ENCODE measurements around the gene ZNF430.
"Not testable (repeated sequence)": the region's sequence is repeated elsewhere in the genome, so short reads cannot be mapped to it uniquely, and the experiment has no call there.

Gene ZNF430

DNA sequence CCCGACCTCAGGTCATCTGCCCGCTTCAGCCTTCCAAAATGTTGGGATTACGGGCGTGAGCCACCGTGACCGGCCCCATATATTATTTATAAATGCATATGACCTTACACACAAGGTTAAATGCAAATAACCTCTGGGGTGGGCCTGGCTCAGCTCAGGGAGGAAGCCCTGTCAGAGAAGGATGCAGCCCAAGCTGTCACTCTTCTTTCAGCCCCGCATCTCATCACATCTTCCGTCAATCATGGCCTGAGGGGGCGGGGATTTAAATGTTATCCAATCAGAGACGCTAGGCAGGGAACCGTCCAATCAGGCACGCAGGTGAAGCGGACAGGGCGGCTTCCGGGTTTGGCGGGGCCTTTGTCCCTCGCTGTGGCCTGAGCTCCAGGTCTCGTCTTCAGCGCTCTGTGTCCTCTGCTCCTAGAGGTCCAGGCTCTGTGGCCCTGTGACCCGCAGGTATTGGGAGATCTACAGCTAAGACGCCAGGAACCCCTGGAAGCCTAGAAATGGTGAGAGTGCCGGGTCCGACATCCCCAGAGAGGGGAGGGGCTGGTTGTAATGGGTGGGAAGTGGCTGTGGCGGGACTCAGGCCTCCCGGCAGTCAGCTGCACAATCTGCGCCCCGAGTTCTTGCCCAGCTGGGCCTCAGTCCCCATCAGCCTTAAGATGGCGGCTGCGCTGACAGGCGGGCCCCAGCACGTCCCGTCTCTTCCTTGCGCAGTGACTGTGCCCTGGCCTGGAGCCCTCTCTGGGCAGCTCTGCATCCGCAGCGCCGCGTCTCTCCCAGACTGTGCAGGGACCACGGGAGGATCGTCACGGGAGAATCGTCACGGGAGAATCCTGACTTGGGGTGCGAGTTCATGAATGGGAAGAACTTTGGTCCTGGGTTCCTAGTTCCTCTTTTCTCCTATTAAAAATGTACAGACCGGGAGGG is at the start of gene ZNF430:
TSS of gene ZNF430 (plus strand) at position 360 of the 930 bp plus-strand sequence. CDS start at position 504, 144 bp downstream.
- peak; percentile 91 to 93 for DNase-seq

GRCh38 chr19:20992788-20993187 is 27.7 kb upstream of the ZNF430 start:
- not testable (repeated sequence) for DNase-seq

GRCh38 chr19:20999731-21000352 is 20.6 kb upstream of the ZNF430 start:
- peak; percentile 76 to 81 for DNase-seq

DNA sequence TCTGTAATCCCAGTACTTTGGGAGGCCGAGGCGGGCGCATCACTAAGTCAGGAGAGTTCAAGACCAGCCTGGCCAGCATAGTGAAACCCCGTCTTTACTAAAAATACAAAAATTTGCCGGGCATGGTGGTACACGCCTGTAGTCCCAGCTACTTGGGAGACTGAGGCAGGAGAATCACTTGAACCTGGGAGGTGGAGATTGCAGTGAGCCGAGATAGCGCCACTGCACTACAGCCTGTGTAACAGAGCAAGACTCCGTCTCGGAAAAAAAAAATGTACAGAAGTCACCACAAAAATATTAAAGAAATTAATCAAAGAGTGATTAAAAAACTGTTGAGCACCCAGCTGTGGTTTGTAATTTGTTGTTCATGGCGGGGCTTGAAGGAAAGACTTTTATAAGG is 781 bp downstream of the ZNF430 start:
- DNase-seq, result not testable (repeated sequence)

DNA sequence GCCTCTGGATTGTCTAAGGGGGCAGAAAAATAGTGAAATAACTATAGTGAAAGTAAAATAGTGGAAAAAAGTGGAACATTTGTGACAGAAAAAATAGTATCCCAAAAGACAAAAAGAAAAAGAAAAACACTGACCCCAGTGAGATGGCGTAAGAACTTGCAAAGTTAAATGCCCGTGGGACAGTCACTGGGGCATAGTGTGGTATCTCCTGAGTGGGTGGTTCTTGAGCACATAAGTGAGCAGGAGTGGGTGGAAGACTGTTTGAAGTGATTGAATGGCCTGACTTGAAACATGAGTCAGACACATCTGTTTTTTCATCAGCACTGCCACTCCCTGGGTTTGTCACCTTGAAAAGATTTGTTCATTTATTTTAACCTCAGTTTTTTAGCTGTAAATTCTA is 2.5 kb downstream of the ZNF430 start:
- DNase-seq, result peak; percentile 46 to 49

DNA sequence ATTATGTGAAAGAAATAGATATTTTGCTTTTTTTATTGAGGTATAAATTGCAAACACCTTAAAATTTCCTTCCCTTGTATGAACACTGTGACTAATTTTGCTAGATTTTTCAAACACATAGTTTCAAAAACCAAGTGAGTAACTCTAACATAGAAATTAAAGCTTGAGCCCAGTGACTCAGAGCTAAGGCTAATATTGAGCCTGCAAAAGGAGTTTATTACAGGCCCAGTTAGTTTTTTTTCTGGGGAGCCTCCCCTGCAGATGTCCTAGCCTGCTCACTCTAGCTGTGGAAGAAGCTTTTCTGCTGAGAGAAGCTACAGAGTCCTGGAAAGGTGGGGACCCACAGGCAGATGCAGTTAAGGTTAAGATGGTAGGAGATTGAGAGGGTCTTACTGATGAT is 3.4 kb downstream of the ZNF430 start:
- no peak for DNase-seq

GRCh38 chr19:21028969-21029268 is 8.5 kb downstream of the ZNF430 start:
- no peak for DNase-seq

DNA sequence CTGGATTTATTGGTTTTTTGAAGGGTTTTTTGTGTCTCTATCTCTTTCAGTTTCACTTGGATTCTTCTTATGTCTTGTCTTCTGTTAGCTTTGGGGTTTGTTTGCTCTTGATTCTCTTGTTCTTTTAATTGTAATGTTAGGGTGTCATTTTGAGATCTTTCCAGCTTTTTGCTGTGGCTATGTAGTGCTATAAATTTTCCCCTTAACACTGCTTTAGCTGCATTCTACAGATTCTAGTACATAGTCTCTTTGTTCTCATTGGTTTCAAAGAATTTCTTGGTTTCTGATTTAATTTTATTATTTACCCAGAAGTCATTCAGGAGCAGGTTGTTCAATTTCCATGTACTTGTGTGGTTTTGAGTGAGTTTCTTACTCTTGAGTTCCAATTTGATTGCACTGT is 24.6 kb downstream of the ZNF430 start:
- no peak for DNase-seq

DNA sequence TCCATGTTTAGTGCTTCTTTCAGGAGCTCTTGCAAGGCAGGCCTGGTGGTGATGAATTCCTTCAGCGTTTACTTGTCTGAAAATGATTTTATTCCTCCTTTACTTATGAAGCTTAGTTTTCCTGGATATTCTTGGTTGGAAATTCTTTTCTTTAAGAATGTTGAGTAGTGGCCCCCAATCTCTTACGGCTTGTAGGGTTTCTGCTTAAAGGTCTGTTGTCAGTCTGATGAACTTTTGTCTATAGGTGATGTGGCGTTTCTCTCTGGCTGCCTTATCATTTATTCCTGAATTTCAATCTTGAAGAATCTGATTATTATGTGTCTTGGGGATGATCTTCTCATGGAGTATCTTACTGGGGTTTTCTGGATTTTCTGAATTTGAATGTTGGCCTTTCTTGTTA is 26.0 kb downstream of the ZNF430 start:
- no peak for DNase-seq

DNA sequence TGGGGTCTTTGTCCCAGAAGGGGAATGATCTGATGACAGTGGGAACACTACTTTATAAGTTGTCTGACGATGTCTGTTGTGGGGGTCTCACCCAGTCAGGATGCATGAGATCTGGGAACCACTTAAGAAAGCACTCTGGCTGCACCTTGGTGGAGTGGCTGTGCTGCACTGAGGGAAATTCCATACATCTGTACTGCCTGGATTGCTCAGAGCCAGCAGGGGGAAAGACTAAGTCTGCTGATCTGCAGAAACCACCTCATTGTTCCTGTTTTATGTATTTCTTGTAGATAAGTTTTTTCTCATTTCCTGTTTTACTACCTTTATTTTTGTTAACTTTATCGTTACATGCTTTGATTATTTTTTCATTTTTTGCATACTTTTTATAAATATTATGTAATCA is 27.3 kb downstream of the ZNF430 start:
- no peak for DNase-seq

- DNase-seq, result no peak
Measured at GRCh38 chr19:21052902-21053301, 32.4 kb downstream of the ZNF430 start.

GRCh38 chr19:21065336-21065735 is 44.9 kb downstream of the ZNF430 start:
- no peak for DNase-seq

GRCh38 chr19:21082011-21082975 is 61.8 kb downstream of the ZNF430 start, which contains the start of gene ZNF714:
ZNF714 (plus strand) TSS chr19:21082203; CDS start chr19:21098269, 16,066 bp downstream.
- peak; percentile 71 to 72 for DNase-seq

DNA sequence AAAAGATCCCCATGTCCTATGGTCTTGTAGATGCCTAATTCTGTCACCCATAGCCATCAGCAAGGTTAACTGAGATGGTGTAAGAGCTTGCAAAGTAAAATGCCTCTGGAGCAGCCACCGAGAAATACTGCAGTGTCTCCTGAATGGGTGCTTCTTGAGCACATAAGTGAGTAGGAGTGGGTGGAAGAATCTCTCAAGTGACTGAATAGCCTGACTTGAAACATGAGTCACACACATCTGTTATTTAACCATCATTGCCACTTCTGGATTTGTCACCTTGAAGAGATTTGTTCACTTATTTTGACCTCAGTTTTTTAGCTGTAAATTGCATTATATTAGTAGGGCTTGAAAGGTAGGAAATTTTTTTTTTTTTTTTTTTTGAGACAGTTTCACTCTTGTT is 63.9 kb downstream of the ZNF430 start:
- DNase-seq, result no peak

DNA sequence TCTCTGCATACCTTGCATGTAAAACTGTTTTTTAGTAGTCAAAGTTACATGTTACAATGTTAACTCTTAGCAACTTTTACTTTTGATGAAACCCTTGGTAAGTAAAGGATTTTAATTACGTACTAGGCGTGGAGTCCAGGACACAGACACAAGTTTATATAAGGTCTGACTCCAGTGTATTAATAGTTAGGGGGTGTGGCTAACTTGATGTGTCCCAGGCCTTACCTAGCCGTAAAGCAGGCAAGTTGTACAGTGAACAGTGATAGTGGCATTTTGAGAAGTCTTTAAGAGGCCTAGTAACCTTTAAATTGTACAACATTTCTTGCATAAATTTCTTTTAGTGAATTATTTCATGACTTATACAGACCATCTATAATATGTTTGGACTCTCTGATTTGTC is 67.4 kb downstream of the ZNF430 start:
- no peak for DNase-seq

GRCh38 chr19:21092109-21092508 is 71.7 kb downstream of the ZNF430 start:
- DNase-seq, result no peak

GRCh38 chr19:21094347-21095025 is 74.0 kb downstream of the ZNF430 start:
- no peak for DNase-seq

DNA sequence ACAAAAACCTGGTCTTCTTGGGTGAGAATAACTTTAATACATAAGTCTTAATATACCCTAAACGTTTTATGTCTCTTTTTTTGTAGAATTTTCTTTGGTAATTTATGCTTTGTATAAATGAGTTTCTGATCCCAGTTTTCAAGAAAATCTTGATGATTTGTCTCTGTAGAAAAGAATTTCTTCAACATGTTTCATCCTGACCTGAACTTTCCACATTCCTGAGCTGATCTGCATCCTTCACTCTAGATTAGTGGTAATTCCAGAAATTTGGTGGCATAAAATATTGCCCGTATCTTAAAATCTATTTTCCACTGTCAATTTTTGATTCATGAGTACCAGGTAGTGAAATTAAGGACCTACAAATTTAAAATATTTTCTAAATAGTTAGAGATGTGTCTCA is 77.8 kb downstream of the ZNF430 start:
- DNase-seq, result no peak

DNA sequence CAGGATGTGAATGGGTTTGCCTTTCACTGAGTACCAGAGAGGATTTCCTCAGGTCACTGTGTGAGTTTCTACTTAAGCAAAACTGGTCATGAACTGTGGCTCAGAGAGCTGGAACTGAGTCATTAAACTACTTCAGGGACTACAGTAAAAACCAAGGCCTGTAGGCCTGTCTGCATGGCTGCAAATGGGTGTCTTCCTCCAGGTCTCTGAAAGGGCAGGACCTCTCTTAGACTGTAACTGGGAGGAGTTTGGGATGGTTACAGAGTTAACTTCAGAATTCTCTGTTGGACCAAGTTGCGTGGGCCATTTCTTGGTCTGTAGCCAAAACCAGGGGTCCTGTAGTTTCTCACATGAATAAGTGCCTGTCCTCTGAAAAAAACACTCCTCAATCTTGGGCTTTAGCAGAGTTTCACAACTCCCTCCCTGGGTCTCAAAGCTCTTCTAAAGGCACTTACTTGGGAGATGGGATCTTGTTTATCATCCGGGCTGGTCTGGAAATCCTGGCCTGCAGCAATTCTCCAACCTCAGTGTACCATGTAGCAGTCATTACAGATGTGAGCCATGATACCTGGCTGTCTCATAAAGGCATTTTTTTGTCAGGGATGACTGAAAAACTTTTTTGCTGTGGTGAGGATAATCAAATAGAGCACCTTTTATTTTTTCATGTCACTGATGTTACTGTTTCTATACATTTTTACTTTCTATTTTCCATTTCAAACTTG is 81.2 kb downstream of the ZNF430 start:
- no peak for DNase-seq

GRCh38 chr19:21109116-21109515 is 88.7 kb downstream of the ZNF430 start:
- DNase-seq, result no peak
